AG09309 (cell line): Measurements from ENCODE around the gene ATXN7L1.

ENCODE experiments used
- DNase-seq: peaks from one replicate; pipeline ENCODE4 v3.0.0-alpha.2; 2010; ENCODE audit warnings: low read depth
- H3K4me3 ChIP-seq: 2 replicates; pipeline ENCODE4 v1.5.1; 2011; ENCODE audit warnings: mild to moderate bottlenecking, low read depth, low read length, moderate library complexity; ENCODE audit not compliant: control insufficient read depth
- TF ChIP-seq, protein P1 (sequence below): IDR thresholded peaks from 2 replicates; pipeline ENCODE4 v1.5.1; 2011; ENCODE audit warnings: mild to moderate bottlenecking, low read depth, low read length, inconsistent platforms; ENCODE audit not compliant: insufficient read depth, control insufficient read depth; ENCODE audit errors: missing control alignments

Gene ATXN7L1, protein sequence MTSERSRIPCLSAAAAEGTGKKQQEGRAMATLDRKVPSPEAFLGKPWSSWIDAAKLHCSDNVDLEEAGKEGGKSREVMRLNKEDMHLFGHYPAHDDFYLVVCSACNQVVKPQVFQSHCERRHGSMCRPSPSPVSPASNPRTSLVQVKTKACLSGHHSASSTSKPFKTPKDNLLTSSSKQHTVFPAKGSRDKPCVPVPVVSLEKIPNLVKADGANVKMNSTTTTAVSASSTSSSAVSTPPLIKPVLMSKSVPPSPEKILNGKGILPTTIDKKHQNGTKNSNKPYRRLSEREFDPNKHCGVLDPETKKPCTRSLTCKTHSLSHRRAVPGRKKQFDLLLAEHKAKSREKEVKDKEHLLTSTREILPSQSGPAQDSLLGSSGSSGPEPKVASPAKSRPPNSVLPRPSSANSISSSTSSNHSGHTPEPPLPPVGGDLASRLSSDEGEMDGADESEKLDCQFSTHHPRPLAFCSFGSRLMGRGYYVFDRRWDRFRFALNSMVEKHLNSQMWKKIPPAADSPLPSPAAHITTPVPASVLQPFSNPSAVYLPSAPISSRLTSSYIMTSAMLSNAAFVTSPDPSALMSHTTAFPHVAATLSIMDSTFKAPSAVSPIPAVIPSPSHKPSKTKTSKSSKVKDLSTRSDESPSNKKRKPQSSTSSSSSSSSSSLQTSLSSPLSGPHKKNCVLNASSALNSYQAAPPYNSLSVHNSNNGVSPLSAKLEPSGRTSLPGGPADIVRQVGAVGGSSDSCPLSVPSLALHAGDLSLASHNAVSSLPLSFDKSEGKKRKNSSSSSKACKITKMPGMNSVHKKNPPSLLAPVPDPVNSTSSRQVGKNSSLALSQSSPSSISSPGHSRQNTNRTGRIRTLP

DNA sequence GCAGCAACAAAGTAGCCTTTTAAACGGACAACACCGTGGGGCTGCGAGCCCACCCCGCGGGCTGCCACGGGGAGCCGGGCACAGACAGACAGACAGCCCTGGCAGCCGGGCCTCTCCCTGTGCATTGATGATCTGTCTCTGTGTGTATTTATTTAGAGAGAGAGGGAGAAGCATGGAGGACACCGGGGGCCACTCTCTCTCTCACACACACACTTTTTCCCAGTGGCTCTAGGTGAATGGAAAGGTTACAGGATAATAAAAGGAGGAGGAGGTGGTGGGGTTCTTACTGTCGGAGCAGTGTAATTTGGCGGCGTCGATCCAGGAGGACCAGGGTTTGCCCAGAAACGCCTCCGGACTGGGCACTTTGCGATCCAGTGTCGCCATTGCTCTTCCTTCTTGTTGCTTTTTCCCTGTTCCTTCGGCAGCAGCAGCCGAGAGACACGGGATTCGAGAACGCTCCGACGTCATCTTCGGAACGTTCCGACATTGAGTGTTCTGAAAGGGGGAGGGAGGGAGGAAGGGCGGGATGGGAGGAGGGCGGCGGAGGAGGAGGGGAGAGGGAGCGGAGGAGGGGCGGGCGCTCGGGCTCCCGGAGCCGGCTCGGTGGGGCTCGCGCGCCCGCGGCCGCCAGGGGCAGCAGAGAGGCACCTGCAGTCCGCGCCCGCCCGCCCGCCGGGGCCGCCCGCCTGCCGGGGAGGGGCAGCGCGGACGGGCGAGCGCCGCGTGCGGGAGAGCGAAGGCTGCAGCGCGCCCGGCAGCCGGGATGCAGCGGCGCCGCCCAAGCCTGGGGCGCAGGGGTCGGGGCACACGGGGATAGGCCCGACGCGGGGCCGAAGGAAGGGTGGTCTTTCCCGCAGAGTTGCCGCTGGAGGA lies at the start of gene ATXN7L1:
ATXN7L1 (minus strand) TSS at position 509 of the 873 bp plus-strand sequence; CDS start at position 468, 41 bp downstream.
- peak; percentile 87 for DNase-seq
- peak within 1 kb of the TSS; percentile 91 for H3K4me3 ChIP-seq
- TF ChIP-seq, protein P1, sequence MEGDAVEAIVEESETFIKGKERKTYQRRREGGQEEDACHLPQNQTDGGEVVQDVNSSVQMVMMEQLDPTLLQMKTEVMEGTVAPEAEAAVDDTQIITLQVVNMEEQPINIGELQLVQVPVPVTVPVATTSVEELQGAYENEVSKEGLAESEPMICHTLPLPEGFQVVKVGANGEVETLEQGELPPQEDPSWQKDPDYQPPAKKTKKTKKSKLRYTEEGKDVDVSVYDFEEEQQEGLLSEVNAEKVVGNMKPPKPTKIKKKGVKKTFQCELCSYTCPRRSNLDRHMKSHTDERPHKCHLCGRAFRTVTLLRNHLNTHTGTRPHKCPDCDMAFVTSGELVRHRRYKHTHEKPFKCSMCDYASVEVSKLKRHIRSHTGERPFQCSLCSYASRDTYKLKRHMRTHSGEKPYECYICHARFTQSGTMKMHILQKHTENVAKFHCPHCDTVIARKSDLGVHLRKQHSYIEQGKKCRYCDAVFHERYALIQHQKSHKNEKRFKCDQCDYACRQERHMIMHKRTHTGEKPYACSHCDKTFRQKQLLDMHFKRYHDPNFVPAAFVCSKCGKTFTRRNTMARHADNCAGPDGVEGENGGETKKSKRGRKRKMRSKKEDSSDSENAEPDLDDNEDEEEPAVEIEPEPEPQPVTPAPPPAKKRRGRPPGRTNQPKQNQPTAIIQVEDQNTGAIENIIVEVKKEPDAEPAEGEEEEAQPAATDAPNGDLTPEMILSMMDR: peak; percentile 22

DNA sequence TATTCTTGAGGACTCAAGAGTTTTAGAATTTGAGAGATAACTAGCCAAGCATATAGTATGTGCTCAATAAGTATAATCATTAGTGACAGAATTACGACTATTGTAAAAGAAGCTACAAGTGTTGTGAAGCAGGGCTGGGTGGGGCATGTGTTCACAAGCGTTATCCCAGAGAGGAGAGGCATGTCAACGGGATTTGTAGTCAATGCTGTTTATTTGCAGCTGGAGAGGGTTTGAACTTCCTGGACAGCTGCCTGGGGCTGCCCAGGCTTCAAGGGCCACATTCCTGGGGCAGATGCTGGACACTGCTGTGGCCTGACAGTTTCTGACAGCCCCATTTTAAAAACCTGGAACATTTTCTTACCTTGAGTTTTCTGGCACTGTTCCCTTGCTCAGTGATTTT lies 49.7 kb upstream of the ATXN7L1 start:
- DNase-seq: no peak
- TF ChIP-seq, protein P1: no peak
- H3K4me3 ChIP-seq: no peak overlapping the region

DNA sequence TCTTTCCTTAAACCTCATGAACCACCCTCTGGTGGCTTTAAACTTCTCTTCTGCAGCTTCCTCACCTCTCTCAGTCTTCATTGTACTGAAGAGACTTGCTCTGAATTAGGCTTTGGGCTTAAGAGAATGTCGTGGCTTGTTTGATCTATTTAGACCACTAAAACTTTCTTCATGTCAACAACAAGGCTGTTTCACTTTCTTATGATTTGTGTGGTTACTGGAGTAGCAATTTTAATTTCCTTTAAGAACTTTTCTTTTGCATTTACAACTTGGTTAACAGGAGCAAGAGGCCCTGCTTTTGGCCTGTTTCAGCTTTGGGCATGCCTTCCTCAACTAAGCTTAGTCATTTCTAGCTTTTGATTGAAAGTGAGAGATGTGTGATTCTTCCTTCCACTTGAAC lies 48.5 kb upstream of the ATXN7L1 start:
- TF ChIP-seq, protein P1: no peak
- H3K4me3 ChIP-seq: no peak overlapping the region
- no peak for DNase-seq

DNA sequence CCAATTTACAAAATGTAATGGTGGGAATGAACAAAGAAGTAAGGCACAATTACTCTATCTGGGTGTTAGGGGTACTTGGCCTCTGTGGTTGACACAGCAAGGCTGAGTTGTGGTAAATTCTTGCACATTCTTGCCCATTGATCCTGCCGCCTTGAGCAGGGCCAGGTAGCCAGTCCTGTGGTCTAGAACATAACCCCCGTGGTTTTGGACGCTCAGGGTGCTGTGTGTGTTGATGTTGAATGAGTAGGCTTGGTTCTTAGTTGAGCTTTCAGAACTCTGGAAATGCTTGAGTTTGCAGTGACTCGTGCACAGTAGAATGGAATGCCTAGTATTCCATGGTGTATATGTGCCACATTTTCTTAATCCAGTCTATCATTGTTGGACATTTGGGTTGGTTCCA lies 44.4 kb upstream of the ATXN7L1 start:
- no peak overlapping the region for H3K4me3 ChIP-seq
- TF ChIP-seq, protein P1: no peak
- DNase-seq: no peak

DNA sequence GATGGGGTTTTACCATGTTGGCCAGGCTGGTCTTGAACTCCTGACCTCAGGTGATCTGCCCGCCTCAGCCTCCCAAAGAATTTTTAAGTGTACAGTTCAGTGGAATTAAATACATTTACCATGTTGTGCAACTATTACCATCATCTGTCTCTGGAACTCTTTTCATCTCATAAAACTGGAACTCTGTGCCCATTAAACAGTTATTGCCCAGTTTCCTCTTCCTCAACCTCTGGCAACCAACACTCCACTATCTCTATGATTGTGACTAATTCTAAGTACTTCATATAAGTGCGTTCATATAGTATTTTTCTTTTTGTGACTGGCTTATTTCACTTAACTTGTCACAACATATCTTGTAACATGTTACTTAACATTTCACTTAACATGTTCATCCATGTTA lies 41.3 kb upstream of the ATXN7L1 start:
- no peak for DNase-seq
- TF ChIP-seq, protein P1: no peak
- H3K4me3 ChIP-seq: no peak overlapping the region

DNA sequence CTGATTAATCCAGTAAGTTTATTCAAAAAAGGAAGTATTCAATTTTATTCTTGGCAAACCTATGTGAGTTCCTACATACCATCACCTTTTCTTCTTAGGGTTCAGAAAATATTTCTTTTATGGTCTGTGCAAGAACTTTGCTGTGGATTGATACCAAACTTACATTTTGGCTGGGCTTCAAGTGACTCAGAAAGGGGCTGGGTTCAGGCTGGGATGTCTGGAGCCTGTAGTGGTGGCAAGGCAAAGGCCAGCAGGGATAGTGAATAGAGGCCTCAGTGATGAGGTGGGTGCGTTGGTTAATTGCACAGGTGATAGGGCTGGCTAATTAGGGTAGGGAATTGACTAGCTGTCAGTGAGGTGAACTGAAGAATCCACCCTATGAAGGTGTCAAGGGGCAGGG lies 40.2 kb upstream of the ATXN7L1 start:
- TF ChIP-seq, protein P1: no peak
- H3K4me3 ChIP-seq: no peak overlapping the region
- no peak for DNase-seq
